ENCODE data around the gene TRIM25.

TRIM25 gene

GRCh38 chr17:56913000-56913311 lies 893 bp downstream of the TRIM25 start:
- POLR2A ChIA-PET: interaction anchor here (1.0 to 1.9 kb wide), 4 partner anchors 8 to 79 kb away, joined by 4 to 14 read pairs (median 8); partner anchors contain the start of genes C17orf67 and DGKE

GRCh38 chr17:56912105-56912999 lies 1.5 kb downstream of the TRIM25 start:
- CTCF ChIA-PET: interaction anchor here (0.6 kb wide), 1 partner anchor 60 kb away, joined by 4 read pairs; no protein-coding TSS in a partner anchor
- POLR2A ChIA-PET: interaction anchor here (1.9 kb wide), 1 partner anchor 11 kb away, joined by 14 read pairs; no protein-coding TSS in a partner anchor

More at GRCh38 chr17:56913000-56913311, 893 bp downstream of the TRIM25 start:
- DNase-seq (ENCODE audit: extremely low spot score): no peak
- TF ChIP-seq FOXA1 (IDR thresholded peaks at IDR 0.05): no peak
- no peak for TF ChIP-seq LEF1 (IDR thresholded peaks at IDR 0.05; ENCODE audit: borderline replicate concordance)
- TF ChIP-seq SP1 (IDR thresholded peaks at IDR 0.05): no peak
- no peak for TF ChIP-seq ARNT (IDR thresholded peaks at IDR 0.05)
- no peak for TF ChIP-seq FOXM1 (IDR thresholded peaks at IDR 0.05; ENCODE audit: borderline replicate concordance)
- no peak for TF ChIP-seq BHLHE40 (IDR thresholded peaks at IDR 0.05; ENCODE audit: borderline replicate concordance)
- TF ChIP-seq PKNOX1 (IDR thresholded peaks at IDR 0.05): no peak
- TF ChIP-seq NFRKB (IDR thresholded peaks at IDR 0.05): no peak
- TF ChIP-seq L3MBTL2 (conservative IDR thresholded peaks at IDR 0.05): no peak
- TF ChIP-seq TARDBP (IDR thresholded peaks at IDR 0.05): no peak
- TF ChIP-seq CTBP1 (IDR thresholded peaks at IDR 0.05; ENCODE audit: borderline replicate concordance): no peak
- no peak for TF ChIP-seq HDGF (IDR thresholded peaks at IDR 0.05; ENCODE audit: borderline replicate concordance)
- no peak for TF ChIP-seq ELF4 (IDR thresholded peaks at IDR 0.05)
- no peak for TF ChIP-seq ZNF384 (IDR thresholded peaks at IDR 0.05)
- CTCF ChIA-PET: interaction anchor here (0.6 kb wide), 1 partner anchor 60 kb away, joined by 4 read pairs; no protein-coding TSS in a partner anchor

GRCh38 chr17:56910509-56911235 lies 3.2 kb downstream of the TRIM25 start:
- POLR2A ChIA-PET: no interaction called here
- DNase-seq (ENCODE audit: extremely low spot score): no peak
- no peak for TF ChIP-seq ZNF384 (IDR thresholded peaks at IDR 0.05)
- TF ChIP-seq FOXM1 (IDR thresholded peaks at IDR 0.05; ENCODE audit: borderline replicate concordance): no peak
- no peak for TF ChIP-seq HDGF (IDR thresholded peaks at IDR 0.05; ENCODE audit: borderline replicate concordance)
- TF ChIP-seq LEF1 (IDR thresholded peaks at IDR 0.05; ENCODE audit: borderline replicate concordance): no peak
- TF ChIP-seq NFRKB (IDR thresholded peaks at IDR 0.05): no peak
- no peak for TF ChIP-seq CTBP1 (IDR thresholded peaks at IDR 0.05; ENCODE audit: borderline replicate concordance)
- TF ChIP-seq SP1 (IDR thresholded peaks at IDR 0.05): no peak
- no peak for TF ChIP-seq FOXA1 (IDR thresholded peaks at IDR 0.05)
- TF ChIP-seq FOXK2 (IDR thresholded peaks at IDR 0.05): no peak
- no peak for TF ChIP-seq PKNOX1 (IDR thresholded peaks at IDR 0.05)
- no peak for TF ChIP-seq TARDBP (IDR thresholded peaks at IDR 0.05)
- TF ChIP-seq SUZ12 (IDR thresholded peaks at IDR 0.05): no peak
- TF ChIP-seq L3MBTL2 (conservative IDR thresholded peaks at IDR 0.05): no peak
- no peak for TF ChIP-seq BHLHE40 (IDR thresholded peaks at IDR 0.05; ENCODE audit: borderline replicate concordance)
- TF ChIP-seq ARNT (IDR thresholded peaks at IDR 0.05): no peak
- CTCF ChIA-PET: interaction anchor here (0.6 kb wide), 1 partner anchor 631 kb away, joined by 3 read pairs; no protein-coding TSS in a partner anchor

More at GRCh38 chr17:56912105-56912999, 1.5 kb downstream of the TRIM25 start:
- no peak for DNase-seq (ENCODE audit: extremely low spot score)
- TF ChIP-seq BHLHE40 (IDR thresholded peaks at IDR 0.05; ENCODE audit: borderline replicate concordance) (no peak), SP1 (IDR thresholded peaks at IDR 0.05) (no peak), ARNT (IDR thresholded peaks at IDR 0.05) (no peak), LEF1 (IDR thresholded peaks at IDR 0.05; ENCODE audit: borderline replicate concordance) (no peak), PKNOX1 (IDR thresholded peaks at IDR 0.05) (no peak), SUZ12 (IDR thresholded peaks at IDR 0.05) (no peak), L3MBTL2 (conservative IDR thresholded peaks at IDR 0.05) (no peak), ELF4 (IDR thresholded peaks at IDR 0.05) (no peak), CTBP1 (IDR thresholded peaks at IDR 0.05; ENCODE audit: borderline replicate concordance) (no peak), FOXM1 (IDR thresholded peaks at IDR 0.05; ENCODE audit: borderline replicate concordance) (no peak), NFRKB (IDR thresholded peaks at IDR 0.05) (no peak), FOXK2 (IDR thresholded peaks at IDR 0.05) (no peak), FOXA1 (IDR thresholded peaks at IDR 0.05) (no peak), HDGF (IDR thresholded peaks at IDR 0.05; ENCODE audit: borderline replicate concordance) (no peak), ZNF384 (IDR thresholded peaks at IDR 0.05) (no peak), TARDBP (IDR thresholded peaks at IDR 0.05) (no peak)

GRCh38 chr17:56909742-56910508 lies 3.9 kb downstream of the TRIM25 start:
- TF ChIP-seq LEF1 (IDR thresholded peaks at IDR 0.05; ENCODE audit: borderline replicate concordance) (no peak), L3MBTL2 (conservative IDR thresholded peaks at IDR 0.05) (no peak), FOXK2 (IDR thresholded peaks at IDR 0.05) (no peak), TARDBP (IDR thresholded peaks at IDR 0.05) (no peak), NFRKB (IDR thresholded peaks at IDR 0.05) (no peak), ELF4 (IDR thresholded peaks at IDR 0.05) (no peak), FOXM1 (IDR thresholded peaks at IDR 0.05; ENCODE audit: borderline replicate concordance) (no peak), SUZ12 (IDR thresholded peaks at IDR 0.05) (no peak), BHLHE40 (IDR thresholded peaks at IDR 0.05; ENCODE audit: borderline replicate concordance) (no peak), HDGF (IDR thresholded peaks at IDR 0.05; ENCODE audit: borderline replicate concordance) (no peak), SP1 (IDR thresholded peaks at IDR 0.05) (no peak), ARNT (IDR thresholded peaks at IDR 0.05) (no peak), FOXA1 (IDR thresholded peaks at IDR 0.05) (no peak), CTBP1 (IDR thresholded peaks at IDR 0.05; ENCODE audit: borderline replicate concordance) (no peak), PKNOX1 (IDR thresholded peaks at IDR 0.05) (no peak), ZNF384 (IDR thresholded peaks at IDR 0.05) (no peak)
- ChIA-PET CTCF (interaction anchor here (0.6 kb wide), 2 partner anchors 90 to 631 kb away, joined by 3 read pairs; no protein-coding TSS in a partner anchor), POLR2A (no interaction called here)
- DNase-seq (ENCODE audit: extremely low spot score): no peak

All from HEK293T (cell line).